MCF 10A (cell line): ENCODE data around the gene CCIN. TPM values are rescaled to one million over a fixed set of nuclear protein-coding genes. Genes with fewer than 3 reads are reported as not detected.

Experiments used
- BruUV-seq: library from RNA; stranded (reverse); fragments of 400-500 nt; replicated peaks from 2 replicates; lab custom pipeline; 2021; lab: Mats Ljungman, UMichigan
- CTCF ChIA-PET: fragments of 300-600 bp; sonication (Branson Sonifier 250); formaldehyde crosslinking; extraction: SDS; loops from one replicate; lab custom pipeline; 2021; ENCODE audit warnings: antibody characterized with exemption, inconsistent platforms; lab: Yijun Ruan, JAX
- POLR2A ChIA-PET: fragments of 300-600, 350-650 bp; sonication (Branson Sonifier 250); formaldehyde crosslinking; extraction: SDS; loops from one replicate; lab custom pipeline; 2020; ENCODE audit warnings: antibody characterized with exemption, inconsistent platforms; lab: Yijun Ruan, JAX
- DNase-seq: peaks from one replicate; pipeline ENCODE4 v3.0.0-alpha.2; 2018; ENCODE audit not compliant: unreplicated experiment
- H3K27ac Mint-ChIP-seq: one replicate; pipeline ENCODE4 v1.8.0; 2022; ENCODE audit warnings: mild to moderate bottlenecking, low read depth, mixed read lengths; ENCODE audit not compliant: unreplicated experiment
- H3K27me3 Mint-ChIP-seq: one replicate; pipeline ENCODE4 v1.8.0; 2022; ENCODE audit warnings: mixed read lengths; ENCODE audit not compliant: insufficient read depth, unreplicated experiment
- H3K36me3 Mint-ChIP-seq: one replicate; pipeline ENCODE4 v1.8.0; 2022; ENCODE audit warnings: mild to moderate bottlenecking, moderate library complexity, mixed read lengths; ENCODE audit not compliant: insufficient read depth, unreplicated experiment
- H3K4me1 Mint-ChIP-seq: one replicate; pipeline ENCODE4 v1.8.0; 2022; ENCODE audit warnings: mixed read lengths; ENCODE audit not compliant: insufficient read depth, unreplicated experiment
- H3K4me3 Mint-ChIP-seq: one replicate; pipeline ENCODE4 v1.8.0; 2022; ENCODE audit warnings: mild to moderate bottlenecking, moderate library complexity, mixed read lengths; ENCODE audit not compliant: unreplicated experiment
- H3K9me3 Mint-ChIP-seq: one replicate; pipeline ENCODE4 v1.8.0; 2022; ENCODE audit warnings: mixed read lengths; ENCODE audit not compliant: unreplicated experiment
- CTCF ChIP-seq: fragments of 200-600 bp; IDR thresholded peaks from one replicate; pipeline ENCODE4 v1.8.0; 2022; ENCODE audit warnings: antibody characterized with exemption, mild to moderate bottlenecking; ENCODE audit not compliant: unreplicated experiment
- intact Hi-C: fragments of 100-400 bp; cut with micrococcal nuclease; formaldehyde crosslinking; loops from 2 replicates; pipeline ENCODE4 v1.14.1; 2022
- total RNA-seq: library from RNA; stranded (reverse); gene quantifications from 2 replicates; pipeline ENCODE4 v1.2.3, GENCODE V29; 2022

Gene CCIN
- total RNA-seq, 1 experiment from 2014 or later = not detected

GRCh38 chr9:36211510-36211909 lies 42.3 kb downstream of the CCIN start:
- H3K27me3 Mint-ChIP-seq = no peaks in the 10 kb centered on the region
- H3K36me3 Mint-ChIP-seq = peaks cover 80% of the 10 kb centered on the region
- no peak overlapping the region for H3K27ac Mint-ChIP-seq
- H3K4me3 Mint-ChIP-seq = no peak overlapping the region
- H3K9me3 Mint-ChIP-seq = no peaks in the 10 kb centered on the region
- intact Hi-C loops = no loop called here
- ChIA-PET CTCF (no interaction called here), POLR2A (interaction anchor here (0.6 kb wide), 1 partner anchor 259 kb away, joined by 3 read pairs; no protein-coding TSS in a partner anchor)
- BruUV-seq = no TSS peak
- H3K4me1 Mint-ChIP-seq = no peaks in the 10 kb centered on the region
- no peak for TF ChIP-seq CTCF
- DNase-seq = no peak

DNA sequence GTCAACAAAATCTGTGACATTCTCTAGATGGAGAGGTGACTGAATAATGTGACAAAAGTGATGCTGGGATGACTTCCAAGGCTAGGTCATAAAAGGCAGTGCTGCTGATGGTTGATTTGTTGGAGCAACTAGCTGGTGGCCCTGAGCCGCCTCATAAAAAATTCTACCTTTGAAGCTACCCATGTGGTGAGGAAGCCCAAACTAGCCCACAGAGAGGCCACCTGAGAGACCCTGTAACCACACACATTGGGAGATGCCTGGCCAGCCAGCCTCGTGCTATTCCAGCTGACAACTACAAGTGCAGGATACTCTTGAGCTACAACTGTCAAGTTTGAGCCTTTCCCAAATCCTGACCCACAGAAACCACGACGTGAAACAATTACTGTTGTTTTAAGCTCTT lies 44.2 kb downstream of the CCIN start:
- Mint-ChIP-seq H3K4me1 (no peaks in the 10 kb centered on the region), H3K9me3 (no peaks in the 10 kb centered on the region), H3K36me3 (peaks cover 79% of the 10 kb centered on the region), H3K4me3 (no peak overlapping the region), H3K27me3 (no peaks in the 10 kb centered on the region), H3K27ac (no peak overlapping the region)
- POLR2A ChIA-PET = no interaction called here
- no peak for TF ChIP-seq CTCF
- BruUV-seq = no TSS peak
- intact Hi-C loops = no loop called here
- no peak for DNase-seq
- CTCF ChIA-PET = interaction anchor here (0.7 to 1.0 kb wide), 3 partner anchors 12 to 115 kb away, joined by 3 to 9 read pairs (median 4); no protein-coding TSS in a partner anchor

GRCh38 chr9:36213989-36214388 lies 44.8 kb downstream of the CCIN start:
- BruUV-seq = no TSS peak
- Mint-ChIP-seq H3K4me1 (no peaks in the 10 kb centered on the region), H3K36me3 (peaks cover 79% of the 10 kb centered on the region), H3K27me3 (no peaks in the 10 kb centered on the region), H3K27ac (no peak overlapping the region), H3K4me3 (no peak overlapping the region), H3K9me3 (no peaks in the 10 kb centered on the region)
- DNase-seq = no peak
- intact Hi-C loops = no loop called here
- POLR2A ChIA-PET = interaction anchor here (0.7 kb wide), 1 partner anchor 109 kb away, joined by 3 read pairs; no protein-coding TSS in a partner anchor
- TF ChIP-seq CTCF = no peak
- CTCF ChIA-PET = interaction anchor here (0.7 kb wide), 1 partner anchor 47 kb away, joined by 3 read pairs; no protein-coding TSS in a partner anchor

- no peak overlapping the region for H3K27ac Mint-ChIP-seq
- no peak for TF ChIP-seq CTCF
- ChIA-PET CTCF (no interaction called here), POLR2A (interaction anchor here (0.7 kb wide), 1 partner anchor 110 kb away, joined by 3 read pairs; no protein-coding TSS in a partner anchor)
- DNase-seq = no peak
- no peaks in the 10 kb centered on the region for H3K4me1 Mint-ChIP-seq
- no peaks in the 10 kb centered on the region for H3K27me3 Mint-ChIP-seq
- no peak overlapping the region for H3K4me3 Mint-ChIP-seq
- peaks cover 75% of the 10 kb centered on the region for H3K36me3 Mint-ChIP-seq
- no TSS peak for BruUV-seq
- no peaks in the 10 kb centered on the region for H3K9me3 Mint-ChIP-seq
- intact Hi-C loops = no loop called here
These were observed 45.4 kb downstream of the CCIN start for GRCh38 chr9:36214571-36214970.
